COLO668 (cell line): ENCODE measurements around the gene SEC14L1.
"Not testable (repeated sequence)": the region's sequence is repeated elsewhere in the genome, so short reads cannot be mapped to it uniquely, and the experiment has no call there.

Experiments used
- DNase-seq: peaks from one replicate; lab custom pipeline; 2025; ENCODE audit not compliant: unreplicated experiment; lab: John Stamatoyannopoulos, UW

The SEC14L1 gene

GRCh38 chr17:77115947-77116346, 24.8 kb upstream of the SEC14L1 start:
- no peak for DNase-seq

- no peak for DNase-seq
Observed at GRCh38 chr17:77116371-77116860, 24.4 kb upstream of the SEC14L1 start.

- DNase-seq = no peak
Observed at GRCh38 chr17:77117415-77117814, 23.4 kb upstream of the SEC14L1 start.

GRCh38 chr17:77118251-77118928, 22.4 kb upstream of the SEC14L1 start:
- DNase-seq = no peak

DNA sequence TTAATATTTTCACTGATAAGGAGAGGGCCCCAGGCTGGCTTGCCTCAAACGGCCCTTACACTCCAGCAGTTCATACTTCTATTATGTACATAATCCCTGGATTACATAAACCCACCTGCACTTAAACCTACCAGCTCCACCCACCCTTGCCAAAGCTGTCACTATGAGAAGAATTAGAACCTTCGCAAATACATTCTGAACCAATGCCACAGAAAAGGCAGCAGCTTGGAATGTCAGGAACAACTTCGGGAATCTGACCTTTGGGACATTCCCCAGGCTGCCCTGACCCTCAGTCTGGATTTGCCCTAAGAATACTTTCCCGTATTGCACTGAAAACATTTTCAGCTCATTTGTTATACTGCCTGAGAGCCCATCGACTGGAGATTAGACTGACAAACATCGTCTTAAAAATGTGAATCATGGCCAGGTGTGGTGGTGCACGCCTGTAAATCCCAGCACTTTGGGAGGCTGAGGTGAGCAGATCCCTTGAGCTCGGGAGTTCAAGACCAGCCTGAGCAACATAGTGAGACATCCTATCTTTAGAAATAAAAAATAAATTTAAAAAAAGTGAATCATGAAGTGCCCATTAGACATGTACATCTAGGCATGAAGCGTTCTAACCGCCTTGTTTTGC, 21.0 kb upstream of the SEC14L1 start:
- DNase-seq = no peak

DNA sequence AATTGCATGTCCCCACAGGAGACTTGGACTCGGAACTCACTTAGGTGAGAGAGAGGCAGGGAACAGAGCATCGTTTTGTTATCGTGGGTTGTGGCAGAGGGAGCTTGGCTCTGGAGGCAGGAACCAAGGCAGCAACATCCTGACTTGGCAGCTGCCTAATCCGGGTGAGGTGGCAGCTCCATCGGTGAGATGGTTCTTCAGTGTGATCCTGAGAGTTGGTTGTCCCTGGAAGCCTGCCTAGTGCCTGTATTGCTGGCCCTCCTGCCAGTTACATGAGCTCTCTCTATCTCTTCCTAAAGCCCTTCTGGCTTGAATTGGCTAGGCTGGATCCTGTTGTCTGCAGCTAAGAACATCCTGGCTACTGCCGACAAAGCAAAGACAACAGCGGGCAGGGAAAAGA, 19.9 kb upstream of the SEC14L1 start:
- no peak for DNase-seq

DNA sequence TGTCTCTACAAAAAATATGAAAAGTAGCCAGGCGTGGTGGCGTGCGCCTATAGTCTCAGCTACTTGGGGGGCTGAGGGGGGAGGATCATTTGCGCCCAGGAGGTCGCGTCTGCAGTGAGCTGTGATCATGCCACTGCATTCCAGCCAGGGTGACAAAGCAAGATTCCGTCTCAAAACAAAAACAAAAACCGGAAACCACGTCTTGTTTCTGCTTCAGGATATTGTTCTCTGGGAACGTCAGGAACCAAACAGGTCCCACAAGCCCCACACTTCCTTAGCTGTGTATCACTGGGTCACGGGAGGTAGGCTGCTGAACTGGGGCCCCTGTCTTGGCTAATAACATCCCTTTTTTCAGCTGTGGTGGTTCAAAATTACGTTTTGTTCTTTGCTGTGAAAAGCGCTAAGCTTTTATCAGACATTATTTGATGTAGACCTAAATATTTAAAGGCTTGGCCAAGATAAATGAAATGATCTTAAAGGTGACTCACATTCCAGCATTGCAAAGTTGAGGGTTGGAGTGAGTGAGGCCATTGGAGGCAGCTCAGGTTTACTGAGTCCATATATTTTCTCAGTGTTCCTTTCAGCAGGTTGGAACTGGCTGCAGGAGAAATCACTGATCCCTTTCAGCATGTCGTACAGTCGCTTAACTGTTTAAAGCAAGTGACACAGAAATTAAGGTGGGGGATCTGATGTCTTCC, 16.4 kb upstream of the SEC14L1 start:
- no peak for DNase-seq

GRCh38 chr17:77125432-77125901, 15.3 kb upstream of the SEC14L1 start:
- peak; percentile 5 for DNase-seq

- DNase-seq = peak; percentile 75
Observed at GRCh38 chr17:77126519-77126918, 14.2 kb upstream of the SEC14L1 start.

DNA sequence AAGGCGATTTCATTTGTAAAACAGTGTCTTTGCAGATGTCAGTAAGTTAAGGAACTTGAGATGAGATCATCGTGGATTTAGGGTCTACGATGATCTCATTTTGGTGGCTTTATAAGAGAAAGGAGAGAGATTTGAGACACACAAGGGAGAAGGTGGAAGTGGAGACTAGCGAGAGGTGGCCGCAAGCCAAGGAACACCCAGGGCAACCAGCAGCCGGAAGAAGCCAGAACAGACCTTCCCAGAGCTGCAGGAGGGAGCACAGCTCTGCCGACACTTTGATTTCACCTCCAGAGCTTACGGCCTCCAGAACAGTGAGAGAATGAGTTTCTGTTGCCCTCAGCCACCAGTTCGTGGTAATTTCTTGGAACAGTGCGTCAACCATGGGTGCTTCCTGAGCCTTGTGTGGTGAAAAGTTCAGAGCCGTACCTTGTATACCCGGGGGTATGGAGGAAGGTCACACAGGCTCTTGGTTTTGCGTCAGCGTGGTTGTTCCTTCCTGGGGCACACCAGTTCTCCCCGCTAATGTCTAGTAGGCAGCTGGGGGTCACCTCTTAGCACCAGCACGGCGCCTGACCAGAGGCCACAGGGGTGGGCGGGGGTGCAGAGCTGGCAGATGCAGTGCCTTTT, 12.9 kb upstream of the SEC14L1 start:
- no peak for DNase-seq

- no peak for DNase-seq
Observed at GRCh38 chr17:77128896-77129567, 11.7 kb upstream of the SEC14L1 start.

GRCh38 chr17:77129568-77130301, 11.0 kb upstream of the SEC14L1 start:
- DNase-seq = peak; percentile 5

DNA sequence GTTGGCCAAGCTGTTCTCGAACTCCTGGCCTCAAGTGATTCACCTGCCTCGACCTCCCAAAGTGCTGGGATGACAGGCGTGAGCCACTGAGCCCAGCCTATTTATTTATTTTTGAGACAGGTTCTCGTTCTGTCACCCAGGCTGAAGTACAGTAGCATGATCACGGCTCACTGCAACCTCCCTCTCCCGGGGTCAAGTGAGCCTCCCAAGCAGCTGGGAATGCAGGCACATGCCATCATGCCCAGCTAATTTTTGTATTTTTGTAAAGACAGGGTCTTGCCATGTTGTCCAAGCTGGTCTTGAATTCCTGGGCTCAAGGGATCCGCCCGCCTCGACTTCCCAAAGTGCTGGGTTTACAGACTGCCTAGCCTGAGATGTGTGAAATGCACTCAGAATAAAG, 10.2 kb upstream of the SEC14L1 start:
- DNase-seq = no peak

GRCh38 chr17:77131904-77132303, 8.9 kb upstream of the SEC14L1 start:
- no peak for DNase-seq

GRCh38 chr17:77132411-77133086, 8.2 kb upstream of the SEC14L1 start:
- DNase-seq = no peak

DNA sequence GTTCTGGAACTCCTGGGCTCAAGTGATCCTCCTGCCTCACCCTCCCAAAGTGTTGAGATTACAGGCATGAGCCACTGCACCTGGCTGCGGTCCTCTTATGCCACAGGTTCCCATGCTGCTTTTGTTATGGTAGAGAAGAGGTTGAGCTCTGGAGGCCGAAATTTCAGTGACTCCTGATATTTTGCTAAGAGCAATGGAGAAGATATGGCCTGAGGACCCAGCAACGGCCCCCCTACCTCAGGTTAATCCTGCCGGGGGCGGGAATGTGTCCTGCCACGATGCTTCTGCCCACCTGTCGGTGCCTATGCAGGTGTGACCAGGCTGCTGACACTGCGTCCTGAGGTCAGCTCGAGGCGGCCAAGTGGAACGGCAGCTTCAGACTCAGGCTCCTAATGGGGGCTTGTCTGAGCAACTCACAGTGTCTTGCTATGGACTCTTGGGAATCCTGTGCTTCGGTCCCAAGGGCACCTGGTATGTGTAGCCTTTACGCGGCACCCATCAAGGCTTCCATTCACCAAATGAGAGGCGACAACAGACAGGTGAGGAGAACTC, 7.6 kb upstream of the SEC14L1 start:
- no peak for DNase-seq

- DNase-seq = no peak
Observed at GRCh38 chr17:77136420-77136767, 4.4 kb upstream of the SEC14L1 start.

- DNase-seq = no peak
Observed at GRCh38 chr17:77137111-77137510, 3.7 kb upstream of the SEC14L1 start.

- not testable (repeated sequence) for DNase-seq
Observed at GRCh38 chr17:77137886-77138285, 2.9 kb upstream of the SEC14L1 start.
